Suprapubic skin (tissue), 4 donors: Measurements from ENCODE around the gene SLC9A2. TPM values are rescaled to one million over a fixed set of nuclear protein-coding genes. Genes with fewer than 3 reads are reported as not detected.
A peak's percentile ranks its signal among the peaks of the same experiment; 100 is the strongest.

Experiments used
- DNase-seq, 2 donors: peaks; one replicate each; pipeline ENCODE4 v3.0.0-alpha.2; 2019; ENCODE audit warnings: low spot score in 2 of 2
- H3K27ac ChIP-seq: fragments of 200-600 bp; sonication (generic); one replicate; pipeline ENCODE4 v1.5.1; 2019
- H3K27me3 ChIP-seq: fragments of 200-600 bp; sonication (generic); one replicate; pipeline ENCODE4 v1.5.1; 2019
- H3K36me3 ChIP-seq: fragments of 200-600 bp; sonication (generic); one replicate; pipeline ENCODE4 v1.5.1; 2019
- H3K4me1 ChIP-seq: fragments of 200-600 bp; sonication (generic); one replicate; pipeline ENCODE4 v1.5.1; 2019
- H3K4me3 ChIP-seq: fragments of 200-600 bp; sonication (generic); one replicate; pipeline ENCODE4 v1.5.1; 2019; ENCODE audit warnings: mild to moderate bottlenecking
- H3K9me3 ChIP-seq: fragments of 200-600 bp; sonication (generic); one replicate; pipeline ENCODE4 v1.5.1; 2019
- EP300 ChIP-seq: sonication (generic); formaldehyde crosslinking; IDR thresholded peaks from one replicate; pipeline ENCODE4 v1.6.1; 2017; ENCODE audit warnings: antibody characterized with exemption
- POLR2A ChIP-seq, 2 donors: fragments of 450-650 bp; IDR thresholded peaks; one replicate each; pipeline ENCODE4 v1.6.1; 2017; ENCODE audit warnings: antibody characterized with exemption in 2 of 2, mild to moderate bottlenecking in 2 of 2, moderate library complexity in 2 of 2
- POLR2AphosphoS5 ChIP-seq, 3 donors: sonication (generic); formaldehyde crosslinking; IDR thresholded peaks; one replicate each; pipeline ENCODE4 v1.6.1; 2017; ENCODE audit warnings: antibody characterized with exemption in 3 of 3
- WGBS: methylation state at CpG from one replicate; pipeline ENCODE4 v1.1.5; 2018; 5-methylcytosine and 5-hydroxymethylcytosine counted together
- total RNA-seq, 4 donors: library from RNA; depleted of rRNA; stranded (reverse); fragments of >200 nt; gene quantifications; one replicate each; pipeline ENCODE4 v1.1.0, GENCODE V29; 2016
- TF ChIP-seq, protein P1 (sequence below), 2 donors: fragments of 200-600 bp in 1 of 2; fragments of 450-650 bp in 1 of 2; sonication (generic) in 1 of 2; IDR thresholded peaks; one replicate each; pipeline ENCODE4 v1.5.1; 2016 to 2019; ENCODE audit warnings: antibody characterized with exemption in 2 of 2, mild to moderate bottlenecking in 1 of 2, moderate library complexity in 1 of 2

SLC9A2 gene
- total RNA-seq, 4 donors from 2014 or later = 1.2 to 3.9 (median 2.8) TPM

DNA sequence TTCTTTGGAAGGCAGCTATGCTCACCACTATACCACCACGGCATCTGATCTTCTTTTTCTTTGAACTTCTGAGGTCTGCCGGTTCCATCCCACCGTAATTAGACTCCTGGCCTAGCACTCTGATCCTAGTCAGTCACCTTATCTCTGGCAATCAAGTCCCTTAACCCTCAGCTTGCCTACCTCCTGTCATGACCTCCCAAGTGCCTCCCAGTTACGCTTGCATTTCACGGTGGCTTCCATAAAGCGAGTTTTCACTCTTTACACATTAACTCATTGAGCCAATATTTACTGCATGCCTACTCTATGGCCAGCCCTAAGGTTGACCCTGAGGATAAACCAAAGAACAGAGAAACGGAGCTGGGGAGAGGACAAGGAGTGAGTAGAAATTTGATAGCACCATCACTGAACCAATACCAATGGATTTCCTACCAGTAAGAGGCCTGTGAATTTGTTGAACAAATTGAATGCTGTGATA is 104.7 kb downstream of the SLC9A2 start:
- no peak for DNase-seq
- WGBS = 82% methylated on average over 7 of the region's 7 CpGs
- TF ChIP-seq EP300 = no peak
- no peak for TF ChIP-seq POLR2A (IDR thresholded peaks at IDR 0.05)
- TF ChIP-seq POLR2AphosphoS5 (IDR thresholded peaks at IDR 0.05) = no peak
- TF ChIP-seq, protein P1, sequence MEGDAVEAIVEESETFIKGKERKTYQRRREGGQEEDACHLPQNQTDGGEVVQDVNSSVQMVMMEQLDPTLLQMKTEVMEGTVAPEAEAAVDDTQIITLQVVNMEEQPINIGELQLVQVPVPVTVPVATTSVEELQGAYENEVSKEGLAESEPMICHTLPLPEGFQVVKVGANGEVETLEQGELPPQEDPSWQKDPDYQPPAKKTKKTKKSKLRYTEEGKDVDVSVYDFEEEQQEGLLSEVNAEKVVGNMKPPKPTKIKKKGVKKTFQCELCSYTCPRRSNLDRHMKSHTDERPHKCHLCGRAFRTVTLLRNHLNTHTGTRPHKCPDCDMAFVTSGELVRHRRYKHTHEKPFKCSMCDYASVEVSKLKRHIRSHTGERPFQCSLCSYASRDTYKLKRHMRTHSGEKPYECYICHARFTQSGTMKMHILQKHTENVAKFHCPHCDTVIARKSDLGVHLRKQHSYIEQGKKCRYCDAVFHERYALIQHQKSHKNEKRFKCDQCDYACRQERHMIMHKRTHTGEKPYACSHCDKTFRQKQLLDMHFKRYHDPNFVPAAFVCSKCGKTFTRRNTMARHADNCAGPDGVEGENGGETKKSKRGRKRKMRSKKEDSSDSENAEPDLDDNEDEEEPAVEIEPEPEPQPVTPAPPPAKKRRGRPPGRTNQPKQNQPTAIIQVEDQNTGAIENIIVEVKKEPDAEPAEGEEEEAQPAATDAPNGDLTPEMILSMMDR (IDR thresholded peaks at IDR 0.05) = no peak

DNA sequence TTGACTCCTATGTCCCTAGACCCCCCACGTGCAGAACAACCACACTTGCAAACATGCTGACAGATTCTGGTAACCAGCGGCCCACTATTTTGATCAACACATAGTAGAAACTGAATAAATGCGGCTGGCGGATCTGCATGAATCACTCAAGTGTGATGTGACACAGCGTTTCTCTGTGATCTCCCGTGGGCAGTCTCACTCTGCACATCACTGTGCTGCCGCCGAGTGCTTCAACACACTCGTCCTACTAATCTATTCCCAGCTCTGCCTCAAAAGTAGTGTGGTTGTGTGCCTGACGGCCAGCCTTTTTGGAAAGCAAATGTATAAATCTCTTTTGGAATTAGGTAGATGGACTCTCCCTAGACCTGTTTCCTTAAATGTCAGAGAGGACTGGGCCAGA is 105.2 kb downstream of the SLC9A2 start:
- peaks cover 53% of the 10 kb centered on the region for H3K36me3 ChIP-seq
- no peaks in the 10 kb centered on the region for H3K4me1 ChIP-seq
- no peak overlapping the region for H3K4me3 ChIP-seq
- no peak for DNase-seq
- WGBS = 94% methylated on average over 10 of the region's 10 CpGs
- TF ChIP-seq, protein P1 (IDR thresholded peaks at IDR 0.05) = no peak
- no peak for TF ChIP-seq POLR2A (IDR thresholded peaks at IDR 0.05)
- no peak for TF ChIP-seq EP300
- TF ChIP-seq POLR2AphosphoS5 (IDR thresholded peaks at IDR 0.05) = no peak
- no peak overlapping the region for H3K27ac ChIP-seq
- no peaks in the 10 kb centered on the region for H3K27me3 ChIP-seq
- no peaks in the 10 kb centered on the region for H3K9me3 ChIP-seq

More for the DNA sequence above, 104.7 kb downstream of the SLC9A2 start:
- H3K4me3 ChIP-seq = no peak overlapping the region
- no peak overlapping the region for H3K27ac ChIP-seq
- no peaks in the 10 kb centered on the region for H3K9me3 ChIP-seq
- H3K4me1 ChIP-seq = no peaks in the 10 kb centered on the region
- peaks cover 57% of the 10 kb centered on the region for H3K36me3 ChIP-seq
- H3K27me3 ChIP-seq = no peaks in the 10 kb centered on the region

DNA sequence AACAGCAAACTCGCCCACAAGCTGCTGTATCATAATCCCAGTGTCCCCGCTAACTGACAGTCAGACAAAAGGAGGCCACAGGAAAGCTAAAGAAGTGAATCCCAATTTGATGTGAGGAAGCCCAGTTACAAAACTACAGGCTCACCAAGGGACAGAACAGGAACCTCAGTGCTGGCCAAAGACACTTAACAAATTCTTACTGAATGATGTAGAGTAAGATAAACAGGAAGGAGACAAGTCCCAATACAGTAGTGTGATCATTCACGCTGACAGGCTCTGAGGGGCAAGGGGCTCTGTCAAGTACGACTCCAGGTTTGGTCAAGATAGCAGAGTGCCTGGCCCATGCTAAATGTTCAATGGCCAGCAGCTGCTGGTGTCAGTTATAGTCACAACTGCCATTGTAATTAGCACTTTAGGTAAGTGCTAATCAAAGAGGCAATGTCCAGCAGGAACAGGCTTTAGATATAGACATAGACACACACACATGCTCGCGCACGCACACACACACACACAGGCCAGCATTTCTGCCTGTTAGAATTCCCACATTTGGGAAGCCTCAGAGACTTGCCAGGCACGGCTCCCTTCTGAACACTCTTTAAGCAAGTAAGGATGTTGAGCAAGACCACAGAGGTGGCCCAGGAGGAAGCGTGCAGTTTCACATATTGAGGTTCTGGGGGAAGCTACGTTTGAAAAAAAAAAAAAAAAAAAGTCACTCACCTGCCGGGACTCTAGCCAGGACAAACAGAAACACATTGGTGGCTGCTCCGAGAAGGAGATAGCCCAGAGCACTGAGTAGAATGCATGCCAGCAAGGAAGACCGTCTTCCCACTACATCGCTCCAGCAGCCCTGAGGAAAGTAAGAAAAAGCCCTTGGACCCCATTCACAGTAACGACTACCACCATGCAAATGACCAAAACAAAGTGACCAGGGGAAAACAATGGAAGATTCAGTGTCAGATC is 107.1 kb downstream of the SLC9A2 start:
- TF ChIP-seq POLR2AphosphoS5 (IDR thresholded peaks at IDR 0.05) (no peak), POLR2A (IDR thresholded peaks at IDR 0.05) (no peak), EP300 (no peak)
- TF ChIP-seq, protein P1 (IDR thresholded peaks at IDR 0.05) = no peak
- H3K4me3 ChIP-seq = no peak overlapping the region
- H3K27me3 ChIP-seq = no peaks in the 10 kb centered on the region
- no peak overlapping the region for H3K27ac ChIP-seq
- H3K4me1 ChIP-seq = no peaks in the 10 kb centered on the region
- WGBS = 85% methylated on average over 15 of the region's 15 CpGs
- H3K9me3 ChIP-seq = no peaks in the 10 kb centered on the region
- H3K36me3 ChIP-seq = peaks cover 66% of the 10 kb centered on the region
- no peak for DNase-seq

DNA sequence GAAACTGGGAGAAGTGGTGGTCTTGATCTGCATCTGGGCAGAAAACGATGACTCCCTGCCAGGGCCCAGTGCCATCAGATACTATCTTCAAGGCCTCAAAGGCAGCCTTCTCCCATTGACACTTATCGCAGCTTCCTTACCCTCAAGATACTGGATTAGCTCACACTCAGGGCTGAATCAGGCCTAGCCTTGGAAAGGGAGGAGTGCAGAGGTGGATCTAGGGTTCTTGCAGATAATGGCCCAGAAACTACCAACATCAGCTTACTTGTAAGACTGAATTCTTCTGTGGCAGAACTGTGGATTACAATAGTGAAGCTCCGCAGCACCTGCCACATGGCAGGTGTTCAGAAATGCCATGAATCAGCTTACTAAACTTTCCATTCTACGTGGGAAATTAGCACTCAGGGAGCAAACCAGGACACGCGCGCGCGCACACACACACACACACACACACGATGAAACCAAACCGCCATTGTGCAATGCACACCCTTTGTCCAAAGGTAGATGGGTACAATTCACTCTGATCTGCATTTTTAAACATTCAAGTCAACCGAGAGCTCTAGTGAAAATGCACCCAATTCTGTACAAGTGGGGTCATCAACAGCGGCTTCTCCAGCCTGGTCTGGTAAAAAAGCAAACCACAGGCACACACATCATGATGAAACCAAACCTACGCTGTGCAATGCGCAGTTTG is 116.2 kb downstream of the SLC9A2 start:
- WGBS = 54% methylated on average over 13 of the region's 15 CpGs
- peaks cover 16% of the 10 kb centered on the region for H3K4me1 ChIP-seq
- peak overlapping the region; percentile 82 for H3K27ac ChIP-seq
- no peaks in the 10 kb centered on the region for H3K27me3 ChIP-seq
- H3K36me3 ChIP-seq = peaks cover 6% of the 10 kb centered on the region
- DNase-seq = no peak
- H3K9me3 ChIP-seq = no peaks in the 10 kb centered on the region
- peak overlapping the region; percentile 94 for H3K4me3 ChIP-seq
- TF ChIP-seq POLR2AphosphoS5 (IDR thresholded peaks at IDR 0.05) = no peak
- no peak for TF ChIP-seq POLR2A (IDR thresholded peaks at IDR 0.05)
- TF ChIP-seq, protein P1 (IDR thresholded peaks at IDR 0.05) = no peak
- TF ChIP-seq EP300 = no peak

DNA sequence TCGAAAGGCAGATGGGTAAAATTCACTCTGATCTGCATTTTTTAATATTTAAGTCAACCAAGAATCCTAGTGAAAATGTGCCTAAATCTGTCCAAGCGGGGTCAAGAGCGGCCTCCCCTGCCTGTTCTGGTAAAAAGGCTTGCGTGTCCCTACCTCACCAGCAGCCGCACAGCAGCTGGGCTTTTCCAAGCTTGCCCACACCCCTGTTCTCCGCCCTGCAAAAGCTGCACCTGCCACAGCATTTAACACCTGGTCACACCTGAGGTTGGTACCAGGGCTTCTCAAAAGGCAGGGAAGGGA is 116.7 kb downstream of the SLC9A2 start:
- DNase-seq = no peak
- Histone ChIP-seq H3K27ac (peak overlapping the region; percentile 82), H3K4me3 (peak overlapping the region; percentile 94), H3K4me1 (peaks cover 16% of the 10 kb centered on the region), H3K36me3 (peaks cover 3% of the 10 kb centered on the region), H3K27me3 (no peaks in the 10 kb centered on the region), H3K9me3 (no peaks in the 10 kb centered on the region)
- 26% methylated on average over 6 of the region's 6 CpGs for WGBS
- TF ChIP-seq, protein P1 (IDR thresholded peaks at IDR 0.05) = no peak
- TF ChIP-seq POLR2A (IDR thresholded peaks at IDR 0.05) = no peak
- TF ChIP-seq EP300 = no peak
- no peak for TF ChIP-seq POLR2AphosphoS5 (IDR thresholded peaks at IDR 0.05)
